Right forelimb (tissue), 1 donor: ENCODE data around the gene LRIG1.

Experiments used
- DNase-seq: peaks from one replicate; pipeline ENCODE4 v3.0.0-alpha.2; 2018

Gene LRIG1

GRCh38 chr3:66382142-66382541 is 118.7 kb downstream of the LRIG1 start:
- DNase-seq = no peak

- peak; percentile 71 for DNase-seq
Measured at GRCh38 chr3:66381626-66382025, 119.2 kb downstream of the LRIG1 start.

- DNase-seq = no peak
Measured at GRCh38 chr3:66380200-66380932, 120.5 kb downstream of the LRIG1 start.

- DNase-seq = no peak
Measured at GRCh38 chr3:66379565-66379964, 121.3 kb downstream of the LRIG1 start.

GRCh38 chr3:66378256-66378655 is 122.6 kb downstream of the LRIG1 start:
- no peak for DNase-seq

- no peak for DNase-seq
Measured at GRCh38 chr3:66377800-66378199, 123.0 kb downstream of the LRIG1 start.

- DNase-seq = no peak
Measured at GRCh38 chr3:66376568-66376967, 124.3 kb downstream of the LRIG1 start.

- no peak for DNase-seq
Measured at GRCh38 chr3:66372681-66373350, 128.0 kb downstream of the LRIG1 start.

- no peak for DNase-seq
Measured at GRCh38 chr3:66371432-66371831, 129.4 kb downstream of the LRIG1 start.

GRCh38 chr3:66370179-66370578 is 130.6 kb downstream of the LRIG1 start:
- no peak for DNase-seq

GRCh38 chr3:66367979-66368378 is 132.8 kb downstream of the LRIG1 start:
- no peak for DNase-seq

- DNase-seq = no peak
Measured at GRCh38 chr3:66366747-66367146, 134.1 kb downstream of the LRIG1 start.

GRCh38 chr3:66365080-66365479 is 135.7 kb downstream of the LRIG1 start:
- no peak for DNase-seq

GRCh38 chr3:66363148-66363547 is 137.7 kb downstream of the LRIG1 start:
- DNase-seq = no peak

- DNase-seq = no peak
Measured at GRCh38 chr3:66362541-66362941, 138.3 kb downstream of the LRIG1 start.

GRCh38 chr3:66361356-66361755 is 139.5 kb downstream of the LRIG1 start:
- no peak for DNase-seq

- DNase-seq = no peak
Measured at GRCh38 chr3:66355997-66356396, 144.8 kb downstream of the LRIG1 start.

- DNase-seq = no peak
Measured at GRCh38 chr3:66355394-66355793, 145.4 kb downstream of the LRIG1 start.

GRCh38 chr3:66354001-66354400 is 146.8 kb downstream of the LRIG1 start:
- no peak for DNase-seq

GRCh38 chr3:66353530-66353929 is 147.3 kb downstream of the LRIG1 start:
- DNase-seq = no peak

GRCh38 chr3:66353039-66353438 is 147.8 kb downstream of the LRIG1 start:
- DNase-seq = no peak

GRCh38 chr3:66350601-66351000 is 150.2 kb downstream of the LRIG1 start:
- DNase-seq = no peak

- DNase-seq = no peak
Measured at GRCh38 chr3:66348704-66349103, 152.1 kb downstream of the LRIG1 start.

- no peak for DNase-seq
Measured at GRCh38 chr3:66344848-66345578, 155.8 kb downstream of the LRIG1 start.
